Stimulated activated CD4-positive, alpha-beta T cell treated with anti-CD3 and anti-CD28 coated beads, Interleukin-15, amount 100 ng/mL, for 1 hour (primary cell): Measurements from ENCODE around the gene TMEM150C.

Source experiments
- DNase-seq, 2 donors: peaks; one replicate each; pipeline ENCODE4 v3.0.0-alpha.2; 2020; ENCODE audit warnings: low read depth in 1 of 2, low spot score in 1 of 2

TMEM150C gene

DNA sequence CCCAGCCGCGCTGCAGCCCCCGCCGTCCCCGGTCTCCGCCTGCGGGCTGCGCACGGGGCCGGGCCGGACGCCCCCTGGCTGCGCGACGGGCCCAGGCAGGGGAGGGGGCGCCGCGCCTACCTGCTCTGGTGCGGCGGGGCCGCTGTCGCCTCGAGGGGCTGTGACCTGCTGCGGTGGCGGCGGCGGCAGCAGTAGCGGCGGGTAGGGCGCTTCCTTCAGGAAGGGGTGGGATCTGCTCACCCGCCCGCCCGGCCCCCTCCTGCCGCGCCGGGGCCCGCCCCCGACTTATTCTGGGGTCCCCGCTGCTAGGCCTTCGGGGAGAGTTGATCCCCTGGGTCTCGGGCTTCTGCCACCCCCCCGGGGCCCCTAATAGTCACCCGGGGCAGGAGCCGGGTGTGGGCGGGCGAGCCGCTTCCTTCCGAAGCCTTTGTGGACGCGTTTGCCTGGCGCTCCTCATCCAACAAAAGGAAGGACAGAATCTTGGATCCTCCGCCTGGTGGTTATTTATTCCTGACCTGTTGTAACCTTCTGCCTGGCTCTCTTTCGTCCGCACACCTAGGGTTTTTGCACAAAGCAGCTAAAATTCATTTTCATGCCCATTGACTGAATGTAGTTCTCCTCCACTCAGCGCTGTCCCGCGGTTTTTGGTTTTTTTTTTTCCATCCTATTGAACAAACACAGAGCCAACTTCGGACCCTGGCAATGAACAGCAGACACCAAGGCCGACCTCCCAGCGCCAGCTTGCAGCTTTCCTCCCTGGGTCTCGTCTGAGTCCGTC is at the start of gene TMEM150C:
TSS of gene TMEM150C (minus strand) at position 203 of the 778 bp plus-strand sequence. CDS start 57,331 bp downstream, outside the sequence.
- DNase-seq: no peak

DNA sequence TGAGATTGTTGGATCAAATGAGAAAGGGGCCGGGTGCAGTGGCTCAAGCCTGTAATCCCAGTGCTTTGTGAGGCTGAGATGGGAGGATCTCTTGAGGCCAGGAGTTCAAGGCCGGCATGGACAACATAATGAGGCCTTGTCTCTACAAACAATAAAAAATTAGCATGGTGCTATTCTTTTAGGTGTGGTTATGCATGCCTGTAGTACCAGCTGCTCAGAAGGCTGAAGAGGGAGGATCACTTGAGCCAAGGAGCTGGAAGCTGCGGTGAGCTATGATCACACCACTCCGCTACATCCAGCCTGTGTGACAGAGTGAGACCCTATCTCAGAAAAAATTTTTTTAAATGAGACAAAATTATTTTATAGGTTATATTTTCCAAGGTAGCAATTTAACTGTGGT is 49.7 kb upstream of the TMEM150C start:
- DNase-seq: no peak

DNA sequence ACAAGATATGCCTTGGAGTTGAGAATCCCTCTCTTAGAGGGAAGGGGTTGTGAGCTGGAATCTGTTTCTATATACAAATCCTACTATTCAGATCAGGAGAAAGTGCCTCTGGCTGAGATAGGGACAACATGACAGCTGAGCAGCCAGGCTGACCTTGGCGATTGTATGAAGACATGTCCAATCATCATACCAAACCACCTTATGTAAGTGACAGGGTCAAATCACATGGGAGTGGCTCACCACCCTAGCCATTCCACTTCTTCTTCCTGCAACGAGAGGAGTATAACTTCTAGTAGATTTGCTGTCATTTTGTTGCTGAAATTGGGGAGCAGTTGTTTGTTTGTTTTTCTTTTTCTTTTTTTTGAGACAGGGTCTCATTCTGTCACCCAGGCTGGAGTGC is 48.3 kb upstream of the TMEM150C start:
- no peak for DNase-seq

DNA sequence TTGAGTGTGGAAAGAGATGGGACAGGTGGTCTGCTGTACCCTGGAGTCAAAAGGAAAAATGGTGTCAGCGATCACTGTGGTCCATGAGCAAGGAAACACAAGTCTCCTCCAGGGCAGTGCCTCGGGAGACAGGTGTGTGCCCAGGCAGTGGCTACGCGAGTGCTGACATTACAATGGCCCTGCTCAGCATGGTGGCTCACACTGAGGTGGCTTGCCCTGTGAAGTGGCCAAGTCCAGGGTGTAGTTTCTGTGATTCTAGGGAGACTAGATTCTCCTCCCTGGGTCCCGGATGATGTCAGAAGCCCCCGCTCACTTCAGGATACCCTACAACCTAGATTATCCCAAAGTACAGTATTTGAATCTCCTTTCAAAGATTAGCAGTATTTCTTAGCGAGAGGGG is 44.8 kb upstream of the TMEM150C start:
- DNase-seq: no peak

DNA sequence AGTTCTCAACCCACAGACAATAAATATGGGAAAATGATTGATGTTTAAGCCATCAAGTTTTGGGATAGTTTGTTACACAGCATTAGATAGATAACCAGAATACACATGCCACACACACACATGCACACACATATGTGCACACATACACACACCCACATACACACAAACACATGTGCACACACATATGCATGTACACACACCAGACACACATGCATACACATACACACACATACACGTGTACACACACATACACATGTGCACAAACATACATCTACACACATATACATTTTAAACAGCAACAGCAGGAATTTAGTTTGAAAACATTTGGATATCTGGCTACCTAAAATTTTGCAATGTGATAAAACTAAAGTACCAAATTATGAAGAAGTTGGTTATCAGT is 42.7 kb upstream of the TMEM150C start:
- no peak for DNase-seq

DNA sequence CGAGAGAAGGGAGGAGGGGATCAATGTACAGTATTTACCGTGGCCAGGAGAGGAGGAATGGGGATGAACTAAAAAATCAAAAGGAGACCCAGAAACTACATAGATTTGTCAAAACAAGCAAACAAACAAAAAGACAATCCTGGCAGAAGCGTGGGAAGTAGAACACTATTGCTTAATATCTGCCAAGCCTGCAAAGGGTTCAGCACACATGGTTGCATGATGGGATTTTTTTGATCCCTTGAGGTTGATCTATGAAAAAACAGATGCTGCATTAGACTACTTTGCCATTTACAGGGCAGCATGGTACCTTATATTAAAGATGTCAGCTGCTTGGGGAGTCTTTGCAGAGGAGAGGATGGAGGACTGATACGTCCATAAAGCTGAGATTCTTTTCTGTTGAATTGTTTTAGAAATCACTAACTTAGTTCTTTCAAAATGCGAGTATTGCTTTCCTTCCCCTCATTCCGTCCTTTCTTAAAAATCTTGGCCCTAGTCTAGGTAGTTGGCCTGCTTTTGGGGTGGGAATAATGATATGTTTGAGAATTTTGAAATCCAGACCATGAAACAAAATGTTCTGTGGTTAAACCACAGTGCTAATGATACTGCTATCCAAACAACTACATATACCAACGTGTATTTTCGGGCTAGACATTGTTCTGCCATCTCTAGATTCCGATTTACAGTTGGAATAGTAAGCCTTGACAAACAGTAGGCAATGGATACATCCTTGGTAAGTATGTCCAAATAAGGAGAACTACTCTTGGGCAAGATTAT is 39.6 kb upstream of the TMEM150C start:
- no peak for DNase-seq

DNA sequence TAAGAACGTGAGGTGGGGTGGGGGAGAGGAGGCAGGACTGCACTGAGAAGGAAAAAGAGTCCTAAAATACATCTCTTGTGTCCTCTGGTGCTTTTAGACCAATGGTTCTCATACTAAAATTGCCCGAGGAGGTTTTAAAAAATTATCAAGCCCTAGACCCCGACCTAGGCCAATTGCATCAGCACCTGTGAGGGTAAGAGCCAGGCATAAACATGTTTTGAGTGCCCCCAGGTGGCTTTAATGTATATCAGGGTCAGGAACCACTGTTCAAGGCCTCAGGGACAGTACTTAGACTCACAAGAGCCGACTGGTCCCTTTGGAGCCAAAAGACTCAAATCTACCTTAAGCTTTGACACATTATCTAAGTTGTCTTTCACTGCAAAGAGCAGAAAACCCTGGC is 37.5 kb upstream of the TMEM150C start:
- DNase-seq: no peak

DNA sequence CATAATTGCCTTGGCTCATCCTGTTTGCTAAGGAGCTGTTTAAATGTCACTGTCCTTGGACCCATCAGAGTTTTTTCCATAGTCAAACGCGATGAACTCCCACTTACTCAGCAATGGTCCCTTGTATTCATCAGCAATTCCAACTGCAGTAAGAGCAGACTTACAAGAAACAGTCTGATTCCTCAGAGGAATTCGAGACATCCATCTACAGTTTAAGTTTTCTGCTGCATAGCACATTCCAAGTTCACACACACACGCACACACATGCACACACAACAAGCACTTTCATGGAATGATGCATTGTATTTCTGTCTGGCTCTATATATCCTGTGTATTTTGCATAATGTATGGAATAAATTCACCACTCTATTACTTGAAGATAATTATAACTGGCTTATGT is 32.7 kb upstream of the TMEM150C start:
- no peak for DNase-seq

DNA sequence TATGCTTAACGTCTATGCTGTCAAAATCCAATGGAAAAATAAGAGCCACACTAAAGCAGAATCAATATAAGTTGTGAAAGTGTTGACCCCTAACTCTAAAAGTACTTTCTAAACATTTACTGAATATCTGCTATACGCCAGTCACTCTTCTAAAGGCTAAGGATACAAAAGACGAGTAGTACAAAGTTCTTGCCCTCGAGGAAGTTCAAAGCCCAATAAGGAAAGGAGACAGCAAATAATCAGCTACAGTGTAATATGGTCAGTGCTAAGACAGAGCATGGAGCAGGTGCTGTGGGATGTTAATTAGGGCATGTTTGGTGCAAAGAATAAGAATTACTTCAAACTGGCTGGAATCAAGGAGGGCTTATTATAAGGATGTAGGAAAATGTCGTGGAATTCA is 31.6 kb upstream of the TMEM150C start:
- DNase-seq: no peak

DNA sequence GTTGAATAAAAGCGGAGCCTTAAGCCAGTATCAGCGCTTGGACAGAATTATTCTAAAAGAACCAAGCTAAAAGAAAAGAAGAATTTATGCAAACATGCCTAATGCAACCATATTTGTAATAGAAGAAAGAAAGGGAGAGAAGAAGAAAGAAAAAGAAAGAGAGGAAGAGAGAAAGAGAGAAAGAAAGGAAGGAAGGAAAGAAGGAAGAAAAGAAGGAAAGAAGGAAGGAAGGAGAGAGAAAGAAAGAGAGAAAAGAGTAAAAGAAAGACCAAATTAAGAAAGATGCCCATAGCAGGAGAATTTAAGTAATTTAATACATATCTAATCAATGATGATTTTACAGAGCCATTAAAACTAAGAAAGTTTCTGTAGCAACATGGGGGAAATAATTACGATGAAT is 30.9 kb upstream of the TMEM150C start:
- no peak for DNase-seq

DNA sequence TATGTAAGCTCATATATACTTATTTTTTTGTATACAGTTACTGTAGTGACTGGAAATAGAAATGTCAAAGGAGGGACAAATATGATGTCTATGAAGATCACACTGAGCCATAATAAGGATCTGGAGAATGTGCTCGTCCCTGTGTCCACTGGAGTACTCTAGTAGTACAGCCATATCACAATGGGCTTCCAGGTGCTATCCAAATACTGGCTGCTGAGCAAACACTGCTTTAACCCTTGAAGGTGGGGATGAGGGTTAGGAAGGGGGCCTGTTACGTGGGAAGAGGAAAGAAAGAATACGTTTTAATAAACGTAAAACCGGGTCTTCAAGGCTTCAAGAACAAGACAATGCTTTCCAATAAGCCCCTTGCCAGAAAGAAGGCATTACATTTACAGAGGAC is 29.8 kb upstream of the TMEM150C start:
- DNase-seq: no peak

DNA sequence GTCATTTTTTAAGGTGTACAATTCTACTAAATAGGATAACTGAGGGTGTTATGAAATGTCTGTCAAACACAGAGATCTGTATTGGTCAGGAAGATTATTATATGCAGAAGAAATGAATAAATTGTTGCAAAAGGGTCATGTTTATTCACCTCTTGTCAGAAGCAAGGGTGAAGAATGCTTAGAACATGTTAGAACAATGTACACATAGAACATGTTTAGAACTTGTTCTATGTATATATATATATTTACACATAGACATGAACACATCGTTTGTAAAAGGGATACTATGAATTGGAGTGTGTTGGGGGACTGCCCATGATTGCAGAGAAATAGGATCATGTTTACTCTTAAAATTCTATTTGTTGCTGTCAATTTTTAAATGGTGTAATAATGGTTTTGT is 28.0 kb upstream of the TMEM150C start:
- DNase-seq: no peak

DNA sequence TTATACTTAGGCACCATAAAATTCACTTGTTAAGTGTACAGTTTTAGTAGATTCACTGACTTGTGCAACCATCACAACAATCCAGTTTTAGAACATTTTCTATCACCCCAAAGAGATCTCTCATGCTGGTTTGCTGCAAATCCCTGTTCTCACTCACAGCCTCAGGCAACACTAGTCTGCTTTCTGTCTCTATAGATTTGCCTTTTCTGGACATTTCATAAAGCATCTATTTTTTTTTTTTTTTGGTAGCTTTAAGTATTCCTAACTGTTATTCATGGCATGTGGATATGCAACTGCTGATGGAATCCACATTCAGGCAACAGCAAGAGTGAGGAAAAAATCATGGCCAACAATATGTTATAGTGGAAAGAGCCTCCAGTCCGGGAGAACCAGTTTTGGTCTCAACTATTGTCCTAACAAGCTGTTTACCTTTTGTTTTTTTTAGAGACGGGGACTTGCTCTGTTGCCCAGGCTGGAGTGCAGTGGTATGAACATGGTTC is 27.0 kb upstream of the TMEM150C start:
- DNase-seq: no peak

DNA sequence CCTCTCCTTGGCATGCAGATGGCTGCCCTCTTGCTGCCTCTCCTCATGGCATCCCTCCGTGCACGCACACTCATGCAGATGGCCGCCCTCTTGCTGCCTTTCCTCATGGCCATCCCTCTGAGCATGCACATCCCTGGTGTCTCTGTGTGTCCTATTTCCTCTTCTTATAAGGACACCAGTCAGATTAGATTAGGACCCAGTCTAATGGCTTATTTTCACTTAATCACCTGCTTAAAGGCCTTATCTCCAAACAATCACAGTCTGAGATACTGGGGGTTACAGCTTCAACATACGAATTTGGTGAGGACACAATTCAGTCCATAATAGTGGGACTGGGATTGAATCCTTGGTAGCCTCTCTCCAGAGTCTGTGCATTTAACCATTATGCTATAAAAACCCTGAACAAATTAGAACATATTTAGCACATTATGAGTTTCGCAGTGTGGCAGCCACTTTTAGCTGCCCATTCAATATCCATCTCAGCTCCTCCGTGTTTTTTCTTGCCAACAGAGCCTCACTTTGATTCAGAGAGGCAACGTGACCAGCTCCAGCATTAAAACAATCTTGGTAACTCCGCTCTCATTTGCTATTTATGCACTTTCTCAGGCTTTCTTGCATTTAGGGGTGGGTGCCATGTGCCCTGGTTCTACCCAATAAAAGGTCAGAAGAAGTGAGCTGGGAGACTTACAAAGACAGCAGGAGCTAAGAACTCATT is 26.2 kb upstream of the TMEM150C start:
- DNase-seq: no peak

DNA sequence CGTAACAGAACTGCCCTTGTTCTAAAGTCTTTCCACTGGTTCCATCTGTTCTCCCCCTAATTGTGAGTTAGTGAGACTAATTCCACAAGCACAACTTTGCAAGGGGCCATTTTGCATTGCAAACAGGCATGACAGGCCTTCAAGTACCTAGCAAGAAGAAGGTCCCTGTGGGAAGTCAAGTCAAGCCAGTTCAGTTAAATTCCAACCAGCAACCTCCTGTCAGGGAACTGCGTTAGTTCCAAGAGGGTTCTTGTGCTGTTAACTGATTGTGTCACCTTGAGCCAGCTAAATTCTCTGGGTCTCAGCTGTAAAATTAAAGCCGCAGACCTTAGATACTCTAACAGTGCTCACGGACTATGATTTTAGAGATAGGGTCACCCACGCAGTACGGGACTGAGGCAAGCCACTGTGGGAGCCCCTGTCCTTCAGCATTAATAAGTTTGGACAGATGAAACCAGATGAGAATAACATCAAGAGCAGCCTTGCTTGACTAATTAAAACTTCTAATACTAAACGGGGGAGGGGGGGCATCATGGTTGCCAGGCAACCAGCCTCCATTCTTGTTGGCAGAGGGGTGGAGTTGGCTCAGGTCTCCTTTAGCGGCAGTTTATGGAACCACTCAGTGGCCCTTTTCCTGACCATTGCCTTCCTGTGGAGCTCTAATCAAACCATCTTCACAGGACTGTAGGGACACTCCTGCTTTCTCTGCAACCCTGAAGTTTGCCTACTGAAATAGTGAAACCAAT is 24.1 kb upstream of the TMEM150C start:
- no peak for DNase-seq

DNA sequence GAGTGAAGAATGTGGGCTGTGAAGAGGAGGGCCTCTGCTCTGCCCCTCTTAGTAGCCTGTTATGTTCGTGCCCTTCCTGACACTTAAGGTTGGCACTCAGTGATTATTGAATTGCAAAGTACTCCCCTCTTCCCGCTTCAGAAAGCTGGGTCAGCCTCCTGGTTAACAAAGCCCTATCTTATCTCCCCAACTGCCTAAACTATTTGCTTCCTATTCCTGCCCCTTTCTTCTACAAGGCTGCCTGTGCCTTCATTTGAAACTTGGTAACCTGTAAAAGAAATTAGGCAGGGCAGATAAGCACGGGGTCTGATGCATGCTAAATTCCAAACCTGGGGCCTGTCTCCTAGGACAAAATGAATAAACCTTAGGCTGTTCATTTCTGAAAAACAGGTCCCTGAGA is 23.1 kb upstream of the TMEM150C start:
- DNase-seq: no peak

DNA sequence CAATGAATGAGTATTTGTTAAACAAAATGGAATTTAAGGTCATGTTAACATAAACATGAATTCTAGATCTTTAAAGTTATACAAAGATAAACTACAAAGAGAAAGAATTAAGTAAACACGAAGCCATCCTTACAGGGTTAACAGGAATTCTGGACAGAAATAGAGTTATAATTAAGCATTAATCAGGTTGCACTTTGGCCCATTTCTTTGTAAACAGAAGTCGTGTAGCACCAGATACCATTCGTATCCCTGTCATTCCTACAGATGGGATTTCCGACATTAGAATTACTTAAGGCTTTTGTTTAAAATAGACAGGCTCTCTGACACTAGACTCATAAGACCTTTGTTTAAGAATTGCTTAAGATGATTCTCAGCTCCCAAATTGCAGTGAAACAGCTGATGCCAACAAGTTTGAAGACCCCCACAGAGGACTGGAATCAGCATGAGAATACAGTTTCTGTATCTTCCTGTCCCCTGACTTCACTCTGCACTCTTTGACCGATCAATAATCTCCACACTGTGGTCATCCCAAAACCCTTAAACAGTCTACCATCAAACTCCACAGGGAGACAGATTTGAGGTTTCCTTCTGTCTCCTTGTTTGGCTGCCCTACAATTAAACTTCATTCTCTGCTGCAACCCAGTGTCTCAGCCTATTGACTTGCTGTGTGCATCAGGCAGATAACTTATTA is 22.3 kb upstream of the TMEM150C start:
- no peak for DNase-seq

DNA sequence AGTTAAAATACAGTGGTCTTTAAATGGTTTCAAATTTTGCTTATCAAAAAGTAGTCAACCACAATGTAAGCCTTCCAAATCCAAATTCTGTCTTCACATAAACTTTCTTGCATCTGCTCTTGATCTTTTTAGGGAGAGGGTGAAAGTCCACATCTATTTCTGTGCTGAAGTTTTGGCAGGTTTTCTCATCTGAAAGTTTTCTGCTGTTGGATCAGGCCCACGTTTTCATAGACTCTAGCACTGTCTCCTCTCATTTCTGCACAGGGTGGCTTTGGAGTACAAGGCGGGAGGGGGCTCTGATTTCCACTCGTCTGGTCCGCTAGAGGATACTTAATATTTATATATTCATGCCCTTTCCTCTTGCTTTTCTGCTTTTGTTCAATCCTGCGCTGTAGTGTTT is 18.1 kb upstream of the TMEM150C start:
- no peak for DNase-seq

DNA sequence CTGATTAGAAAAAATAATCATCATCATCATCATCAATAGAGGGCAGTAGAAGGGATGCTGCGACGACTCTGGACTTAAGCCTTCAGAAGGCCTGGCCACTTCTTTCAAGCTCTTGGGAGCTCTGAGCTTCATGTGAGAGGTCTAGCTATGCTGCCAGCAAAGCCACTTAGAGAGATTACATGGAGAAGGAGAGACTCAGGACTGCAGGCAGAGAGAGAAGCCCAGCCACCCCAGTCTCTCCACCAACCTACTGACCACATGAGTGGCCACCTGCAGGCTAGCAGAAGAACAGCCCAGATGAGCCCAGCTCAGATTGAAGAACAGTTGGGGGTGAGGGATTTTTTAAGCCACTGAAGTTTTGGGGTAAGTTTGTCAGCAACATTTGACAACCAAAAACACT is 17.1 kb upstream of the TMEM150C start:
- no peak for DNase-seq

DNA sequence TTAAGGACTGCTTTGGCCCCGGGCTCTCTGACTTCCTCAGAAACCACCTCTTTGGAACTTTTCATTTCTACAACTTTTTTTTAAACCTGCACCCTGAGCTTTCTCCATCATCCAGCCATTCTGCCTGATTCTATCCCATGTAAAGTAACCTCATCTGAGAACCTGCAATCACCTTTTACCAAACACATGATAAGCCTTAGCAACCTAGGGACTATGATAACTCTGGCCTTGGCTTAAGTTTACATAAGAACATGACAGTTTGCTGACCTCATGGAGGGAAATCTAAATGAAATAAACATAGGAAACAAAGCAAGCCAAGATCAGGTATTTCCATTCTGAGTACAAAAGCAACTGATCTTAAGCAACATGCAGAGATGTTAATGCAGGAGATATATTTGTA is 15.7 kb upstream of the TMEM150C start:
- DNase-seq: no peak

DNA sequence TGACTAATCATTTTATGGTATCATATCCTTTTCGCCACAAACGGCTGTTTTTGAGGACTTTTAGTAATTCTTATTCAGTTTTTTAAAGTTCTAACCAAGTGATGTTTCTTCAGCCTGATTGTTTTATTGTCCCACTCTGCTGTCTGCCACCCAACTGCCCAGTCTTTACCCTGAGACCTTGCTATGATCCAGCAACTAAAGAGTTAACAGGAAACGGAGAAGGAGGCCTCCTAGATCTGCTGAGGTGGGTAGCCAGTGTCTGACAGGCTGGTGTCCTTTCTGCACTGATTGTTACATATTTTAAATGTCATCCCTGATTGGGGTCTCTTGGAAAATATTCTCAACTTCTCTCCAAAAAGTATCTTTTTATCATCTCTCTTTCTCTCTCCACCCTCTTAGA is 7.9 kb upstream of the TMEM150C start:
- no peak for DNase-seq
